Measurements from ENCODE around the gene HOXA6. TPM values are rescaled to one million over a fixed set of nuclear protein-coding genes. Genes with fewer than 3 reads are reported as not detected.
A peak's percentile ranks its signal among the peaks of the same experiment; 100 is the strongest.

The HOXA6 gene
- total and polyA plus RNA-seq, 9 of the 15 experiments (the other 6 are each of a cell fraction or from before 2014, with no cell fraction given), result not detected

DNA sequence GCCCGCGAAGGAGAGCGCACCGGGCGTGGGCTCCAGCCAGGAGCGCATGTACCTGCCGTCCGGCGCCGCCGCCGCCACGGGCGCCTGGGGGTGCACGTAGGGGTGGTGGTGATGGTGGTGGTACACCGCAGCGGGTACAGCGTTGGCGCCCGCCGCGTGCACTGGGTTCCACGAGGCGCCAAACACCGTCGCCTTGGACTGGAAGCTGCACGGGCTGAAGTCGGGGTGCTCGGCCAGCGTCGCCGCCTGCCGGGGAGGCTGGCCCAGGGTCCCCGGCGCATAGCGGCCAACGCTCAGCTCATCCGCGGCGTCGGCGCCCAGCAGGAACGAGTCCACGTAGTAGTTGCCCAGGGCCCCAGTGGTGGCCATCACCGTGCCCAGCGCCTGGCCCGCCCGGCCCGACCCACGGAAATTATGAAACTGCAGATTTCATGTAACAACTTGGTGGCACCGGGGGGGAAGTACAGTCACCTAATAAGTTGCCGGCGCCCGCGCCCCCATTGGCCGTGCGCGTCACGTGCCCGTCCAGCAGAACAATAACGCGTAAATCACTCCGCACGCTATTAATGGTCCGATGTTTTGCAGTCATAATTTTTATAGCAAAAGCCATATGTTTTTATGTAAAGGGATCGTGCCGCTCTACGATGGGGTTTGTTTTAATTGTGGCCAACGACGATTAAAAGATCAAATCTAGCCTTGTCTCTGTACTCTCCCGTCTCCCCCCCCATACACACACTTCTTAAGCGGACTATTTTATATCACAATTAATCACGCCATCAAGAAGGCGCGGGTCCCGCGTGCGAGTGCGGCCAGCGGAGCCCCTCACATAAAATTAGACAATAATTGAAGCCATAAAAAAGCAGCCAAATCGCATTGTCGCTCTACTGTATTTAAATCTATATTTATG is 17.8 kb upstream of the HOXA6 start, which contains the start of gene HOXA9:
HOXA9 (minus strand) TSS at position 449 of the 907 bp plus-strand sequence; CDS start at position 369, 80 bp downstream.
- in situ Hi-C loops (cut with MboI), result loop anchor here (5.0 to 25.0 kb wide), 4 partner anchors 653 to 1278 kb away; no protein-coding TSS in a partner anchor
- Histone ChIP-seq H3K4me3 (no peak within 1 kb of the TSS), H4K20me1 (replicated peaks; ENCODE audit: control insufficient read depth, insufficient read depth, low read length) (no peaks in the 10 kb centered on the region), H3K4me1 (replicated peaks in 1 of 2; ENCODE audit: control insufficient read depth in 2 of 2, insufficient read depth in 2 of 2, low read length in 2 of 2) (peaks cover 0 to 22% of the 10 kb centered on the region in 2 experiments; a peak in 2 of 5 replicates), H3K9ac (ENCODE audit: insufficient read depth in 1 of 2, low read depth in 2 of 2, low read length in 2 of 2) (no peak within 1 kb of the TSS), H2AFZ (ENCODE audit: low read depth, low read length) (no peak within 1 kb of the TSS), H3K9me1 (ENCODE audit: control insufficient read depth, insufficient read depth, low read length) (no peaks in the 10 kb centered on the region), H3K4me2 (ENCODE audit: insufficient read depth, low read length) (peak within 1 kb of the TSS; percentile 11; the same call in 1 of the 2 replicates), H3K27ac (ENCODE audit: extremely low read depth, low read depth, low read length) (no peak within 1 kb of the TSS), H3K9me3 (replicated peaks; ENCODE audit: control insufficient read depth, insufficient read depth, low read depth, low read length) (no peaks in the 10 kb centered on the region), H3K79me2 (ENCODE audit: control insufficient read depth, insufficient read depth, low read length) (no peaks in the 10 kb centered on the region), H3K36me3 (ENCODE audit: control insufficient read depth, insufficient read depth, low read length) (no peaks in the 10 kb centered on the region), H3K27me3 (ENCODE audit: control insufficient read depth in 2 of 2, insufficient read depth in 2 of 2, low read length in 2 of 2) (peaks cover 37 to 74% of the 10 kb centered on the region in 2 experiments)
- TF ChIP-seq SRF (CRISPR knock-in tag; IDR thresholded peaks at IDR 0.05) (no peak), XRCC3 (IDR thresholded peaks at IDR 0.05) (no peak), TAF7 (tag; IDR thresholded peaks at IDR 0.05) (no peak), ETS2 (tag; IDR thresholded peaks at IDR 0.05; ENCODE audit: borderline replicate concordance, poor library complexity, severe bottlenecking) (no peak), ZNF146 (CRISPR knock-in tag; IDR thresholded peaks at IDR 0.05; ENCODE audit: unreplicated experiment) (no peak), SMARCA5 (IDR thresholded peaks at IDR 0.05) (no peak), NFE2 (IDR thresholded peaks at IDR 0.05; ENCODE audit: low read depth) (no peak), TOE1 (IDR thresholded peaks at IDR 0.05; ENCODE audit: borderline replicate concordance) (no peak), TOE1 (CRISPR knock-in tag; IDR thresholded peaks at IDR 0.05; ENCODE audit: borderline replicate concordance, low read depth) (no peak), MTF1 (CRISPR knock-in tag; IDR thresholded peaks at IDR 0.05; ENCODE audit: borderline replicate concordance) (no peak), SMARCC2 (IDR thresholded peaks at IDR 0.05; ENCODE audit: low read depth) (no peak)
- TF ChIP-seq, protein P1, sequence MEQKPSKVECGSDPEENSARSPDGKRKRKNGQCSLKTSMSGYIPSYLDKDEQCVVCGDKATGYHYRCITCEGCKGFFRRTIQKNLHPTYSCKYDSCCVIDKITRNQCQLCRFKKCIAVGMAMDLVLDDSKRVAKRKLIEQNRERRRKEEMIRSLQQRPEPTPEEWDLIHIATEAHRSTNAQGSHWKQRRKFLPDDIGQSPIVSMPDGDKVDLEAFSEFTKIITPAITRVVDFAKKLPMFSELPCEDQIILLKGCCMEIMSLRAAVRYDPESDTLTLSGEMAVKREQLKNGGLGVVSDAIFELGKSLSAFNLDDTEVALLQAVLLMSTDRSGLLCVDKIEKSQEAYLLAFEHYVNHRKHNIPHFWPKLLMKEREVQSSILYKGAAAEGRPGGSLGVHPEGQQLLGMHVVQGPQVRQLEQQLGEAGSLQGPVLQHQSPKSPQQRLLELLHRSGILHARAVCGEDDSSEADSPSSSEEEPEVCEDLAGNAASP (IDR thresholded peaks at IDR 0.05), result no peak
- TF ChIP-seq, protein P2, sequence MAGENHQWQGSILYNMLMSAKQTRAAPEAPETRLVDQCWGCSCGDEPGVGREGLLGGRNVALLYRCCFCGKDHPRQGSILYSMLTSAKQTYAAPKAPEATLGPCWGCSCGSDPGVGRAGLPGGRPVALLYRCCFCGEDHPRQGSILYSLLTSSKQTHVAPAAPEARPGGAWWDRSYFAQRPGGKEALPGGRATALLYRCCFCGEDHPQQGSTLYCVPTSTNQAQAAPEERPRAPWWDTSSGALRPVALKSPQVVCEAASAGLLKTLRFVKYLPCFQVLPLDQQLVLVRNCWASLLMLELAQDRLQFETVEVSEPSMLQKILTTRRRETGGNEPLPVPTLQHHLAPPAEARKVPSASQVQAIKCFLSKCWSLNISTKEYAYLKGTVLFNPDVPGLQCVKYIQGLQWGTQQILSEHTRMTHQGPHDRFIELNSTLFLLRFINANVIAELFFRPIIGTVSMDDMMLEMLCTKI (IDR thresholded peaks at IDR 0.05; ENCODE audit: partially characterized antibody), result no peak
- no peak for ATAC-seq
- no peak for DNase-seq (ENCODE audit: extremely low read depth in 1 of 4, low spot score in 3 of 4)
- CTCF ChIA-PET (ENCODE audit: low intra/inter-chr PET ratio), result interaction anchor here (0.7 kb wide), 1 partner anchor 1272 kb away, joined by 3 read pairs; no protein-coding TSS in a partner anchor
- BruUV-seq (replicated peaks), result no TSS peak
- WGBS (ENCODE audit: insufficient coverage, low coverage, missing lambda C conversion rate), result 66% methylated on average over 64 of the region's 82 CpGs
- intact Hi-C loops (cut with micrococcal nuclease), result no loop called here
- POLR2A ChIA-PET, result no interaction called here
- FAIRE-seq, result no peak
